ENCODE results near the gene OR52B2.

Gene OR52B2

GRCh38 chr11:6201481-6201880 is 31.4 kb upstream of the OR52B2 start:
- DNase-seq (ENCODE audit: low read depth), result peak; percentile 41
- no peak for TF ChIP-seq CTCF (conservative IDR thresholded peaks at IDR 0.05; ENCODE audit: control insufficient read depth, insufficient read depth, low read depth, low read length)
- no peak overlapping the region for H3K4me3 ChIP-seq (ENCODE audit: control insufficient read depth, low read depth, low read length)

- TF ChIP-seq CTCF (conservative IDR thresholded peaks at IDR 0.05; ENCODE audit: control insufficient read depth, insufficient read depth, low read depth, low read length), result no peak
- no peak overlapping the region for H3K4me3 ChIP-seq (ENCODE audit: control insufficient read depth, low read depth, low read length)
- DNase-seq (ENCODE audit: low read depth), result no peak
Measured at GRCh38 chr11:6200975-6201374, 30.8 kb upstream of the OR52B2 start.

GRCh38 chr11:6199174-6199810 is 29.2 kb upstream of the OR52B2 start, which contains the start of gene OR52W1:
Gene OR52W1 (plus strand): TSS chr11:6199224. CDS start chr11:6199224, 0 bp downstream.
- no peak for TF ChIP-seq CTCF (conservative IDR thresholded peaks at IDR 0.05; ENCODE audit: control insufficient read depth, insufficient read depth, low read depth, low read length)
- DNase-seq (ENCODE audit: low read depth), result no peak
- H3K4me3 ChIP-seq (ENCODE audit: control insufficient read depth, low read depth, low read length), result no peak within 1 kb of the TSS

- DNase-seq (ENCODE audit: low read depth), result no peak
- TF ChIP-seq CTCF (conservative IDR thresholded peaks at IDR 0.05; ENCODE audit: control insufficient read depth, insufficient read depth, low read depth, low read length), result no peak
- no peak overlapping the region for H3K4me3 ChIP-seq (ENCODE audit: control insufficient read depth, low read depth, low read length)
Measured at GRCh38 chr11:6197466-6198200, 27.5 kb upstream of the OR52B2 start.

GRCh38 chr11:6196396-6196795 is 26.3 kb upstream of the OR52B2 start:
- no peak overlapping the region for H3K4me3 ChIP-seq (ENCODE audit: control insufficient read depth, low read depth, low read length)
- TF ChIP-seq CTCF (conservative IDR thresholded peaks at IDR 0.05; ENCODE audit: control insufficient read depth, insufficient read depth, low read depth, low read length), result no peak
- no peak for DNase-seq (ENCODE audit: low read depth)

GRCh38 chr11:6194065-6194581 is 24.0 kb upstream of the OR52B2 start:
- H3K4me3 ChIP-seq (ENCODE audit: control insufficient read depth, low read depth, low read length), result no peak overlapping the region
- TF ChIP-seq CTCF (conservative IDR thresholded peaks at IDR 0.05; ENCODE audit: control insufficient read depth, insufficient read depth, low read depth, low read length), result no peak
- DNase-seq (ENCODE audit: low read depth), result peak; percentile 5

Measured in fibroblast of mammary gland (primary cell).